AG10803 (cell line): Measurements from ENCODE around the gene GTF2H4.
"Not testable (repeated sequence)": the region's sequence is repeated elsewhere in the genome, so short reads cannot be mapped to it uniquely, and the experiment has no call there.

Source experiments
- DNase-seq: peaks from one replicate; pipeline ENCODE4 v3.0.0; 2010; ENCODE audit warnings: low read depth
- H3K4me3 ChIP-seq: 2 replicates; pipeline ENCODE4 v1.5.1; 2011; ENCODE audit warnings: mild to moderate bottlenecking, low read length, control low read depth
- CTCF ChIP-seq: conservative IDR thresholded peaks from 2 replicates; pipeline ENCODE4 v1.5.1; 2011; ENCODE audit warnings: mild to moderate bottlenecking, low read length, control low read depth, inconsistent platforms

GTF2H4 gene

GRCh38 chr6:30907758-30908591, at the start of gene GTF2H4:
GTF2H4 (plus strand) TSS chr6:30908207.
- DNase-seq = peak; percentile 98
- no peak for TF ChIP-seq CTCF
- H3K4me3 ChIP-seq = peak within 1 kb of the TSS; percentile 93

- not testable (repeated sequence) for DNase-seq, H3K4me3 ChIP-seq
These were observed 48.3 kb upstream of the GTF2H4 start for GRCh38 chr6:30859726-30860125.

GRCh38 chr6:30861257-30862048, 46.6 kb upstream of the GTF2H4 start:
- no peak overlapping the region for H3K4me3 ChIP-seq
- no peak for TF ChIP-seq CTCF
- DNase-seq = no peak

- H3K4me3 ChIP-seq = no peak overlapping the region
- no peak for TF ChIP-seq CTCF
- DNase-seq = peak; percentile 40
These were observed 45.7 kb upstream of the GTF2H4 start for GRCh38 chr6:30862156-30862875.

- H3K4me3 ChIP-seq = no peak overlapping the region
- no peak for TF ChIP-seq CTCF
- DNase-seq = no peak
These were observed 43.7 kb upstream of the GTF2H4 start for GRCh38 chr6:30864325-30864724.

- not testable (repeated sequence) for H3K4me3 ChIP-seq, DNase-seq
These were observed 38.7 kb upstream of the GTF2H4 start for GRCh38 chr6:30869241-30869749.

GRCh38 chr6:30870546-30870945, 37.5 kb upstream of the GTF2H4 start:
- no peak for DNase-seq
- TF ChIP-seq CTCF = no peak
- H3K4me3 ChIP-seq = no peak overlapping the region
